GM15510 (cell line): ENCODE measurements around the gene PDE6B.

Source experiments
- POLR2A ChIP-seq: IDR thresholded peaks from 3 replicates; pipeline ENCODE4 v1.6.1; 2011; ENCODE audit warnings: borderline replicate concordance; ENCODE audit not compliant: insufficient read length; ENCODE audit errors: extremely low read depth

The PDE6B gene

GRCh38 chr4:699816-700580, 74.6 kb downstream of the PDE6B start:
- TF ChIP-seq POLR2A: no peak

GRCh38 chr4:700587-701264, 75.4 kb downstream of the PDE6B start:
- TF ChIP-seq POLR2A: no peak

- no peak for TF ChIP-seq POLR2A
These were observed 77.3 kb downstream of the PDE6B start for GRCh38 chr4:702618-703048.

GRCh38 chr4:703336-704197, 78.2 kb downstream of the PDE6B start:
- no peak for TF ChIP-seq POLR2A

- no peak for TF ChIP-seq POLR2A
These were observed 79.0 kb downstream of the PDE6B start for GRCh38 chr4:704198-704891.

GRCh38 chr4:704971-705277, 79.6 kb downstream of the PDE6B start:
- TF ChIP-seq POLR2A: no peak

- peak; percentile 59 for TF ChIP-seq POLR2A
These were observed 80.1 kb downstream of the PDE6B start, which contains the start of gene PCGF3 for GRCh38 chr4:705278-706082. PCGF3 (plus strand) TSS chr4:705832; CDS start chr4:733681, 27,849 bp downstream.

GRCh38 chr4:706834-707598, 81.6 kb downstream of the PDE6B start:
- TF ChIP-seq POLR2A: no peak

- TF ChIP-seq POLR2A: no peak
These were observed 82.7 kb downstream of the PDE6B start for GRCh38 chr4:707929-708630.

GRCh38 chr4:708631-708933, 83.2 kb downstream of the PDE6B start:
- no peak for TF ChIP-seq POLR2A

- no peak for TF ChIP-seq POLR2A
These were observed 84.0 kb downstream of the PDE6B start for GRCh38 chr4:709348-709747.

GRCh38 chr4:710116-710515, 84.7 kb downstream of the PDE6B start:
- no peak for TF ChIP-seq POLR2A

- TF ChIP-seq POLR2A: no peak
These were observed 85.5 kb downstream of the PDE6B start for GRCh38 chr4:710916-711315.
